Liver (tissue), 9 donors: ENCODE measurements around the gene RRP1. TPM values are rescaled to one million over a fixed set of nuclear protein-coding genes. Genes with fewer than 3 reads are reported as not detected.

Experiments
- DNase-seq: peaks from one replicate; pipeline ENCODE4 v3.0.0-alpha.2; 2017; ENCODE audit warnings: low spot score
- H3K27ac ChIP-seq, 2 donors: one replicate each; pipeline ENCODE4 v1.7.0; 2013; ENCODE audit warnings: inconsistent platforms in 2 of 2, low read length in 2 of 2, control low read depth in 1 of 2, low read depth in 1 of 2, mild to moderate bottlenecking in 1 of 2
- H3K27me3 ChIP-seq, 4 donors: one replicate each; pipeline versions ENCODE4 v1.6.1 to v1.7.0; 2013; ENCODE audit warnings: low read length in 3 of 4, inconsistent platforms in 1 of 4, mild to moderate bottlenecking in 1 of 4, moderate library complexity in 1 of 4; ENCODE audit not compliant: control insufficient read depth in 4 of 4, insufficient read depth in 4 of 4
- H3K36me3 ChIP-seq, 4 donors: one replicate each; pipeline versions ENCODE4 v1.6.1 to v1.7.0; 2013; ENCODE audit warnings: low read length in 3 of 4, mild to moderate bottlenecking in 3 of 4, low read depth in 1 of 4, moderate library complexity in 1 of 4; ENCODE audit not compliant: control insufficient read depth in 4 of 4, insufficient read depth in 3 of 4
- H3K4me1 ChIP-seq, 4 donors: one replicate each; pipeline versions ENCODE4 v1.6.1 to v1.7.0; 2013; ENCODE audit warnings: low read length in 3 of 4, mild to moderate bottlenecking in 3 of 4, moderate library complexity in 1 of 4; ENCODE audit not compliant: control insufficient read depth in 4 of 4, insufficient read depth in 4 of 4
- H3K4me3 ChIP-seq, 3 donors: one replicate each; pipeline versions ENCODE4 v1.6.1 to v1.7.0; 2013; ENCODE audit warnings: low read length in 3 of 3, control low read depth in 1 of 3, low read depth in 1 of 3, mild to moderate bottlenecking in 1 of 3
- H3K9ac ChIP-seq, 2 donors: one replicate each; pipeline ENCODE4 v1.7.0; 2013; ENCODE audit warnings: low read length in 2 of 2, mild to moderate bottlenecking in 2 of 2, moderate library complexity in 2 of 2, control low read depth in 1 of 2, low read depth in 1 of 2
- H3K9me3 ChIP-seq, 4 donors: one replicate each; pipeline versions ENCODE4 v1.6.1 to v1.7.0; 2013; ENCODE audit warnings: low read length in 3 of 4; ENCODE audit not compliant: control insufficient read depth in 4 of 4
- EGR1 ChIP-seq, 2 donors: IDR thresholded peaks; 2 replicates each; pipeline ENCODE4 v1.6.1; 2016 to 2018; ENCODE audit warnings: antibody characterized with exemption in 2 of 2, low read depth in 2 of 2
- FOXA1 ChIP-seq: IDR thresholded peaks from 2 replicates; pipeline ENCODE4 v1.6.1; 2016; ENCODE audit warnings: antibody characterized with exemption
- FOXA2 ChIP-seq: IDR thresholded peaks from 2 replicates; pipeline ENCODE4 v1.6.1; 2016; ENCODE audit warnings: antibody characterized with exemption
- GABPA ChIP-seq, 2 donors: IDR thresholded peaks in 1 of 2; conservative IDR thresholded peaks in 1 of 2; 2 replicates each; pipeline ENCODE4 v1.6.1; 2016; ENCODE audit warnings: antibody characterized with exemption in 2 of 2, mild to moderate bottlenecking in 1 of 2, moderate library complexity in 1 of 2
- HNF4A ChIP-seq, 2 donors: conservative IDR thresholded peaks; 2 replicates each; pipeline ENCODE4 v1.6.1; 2016; ENCODE audit warnings: antibody characterized with exemption in 2 of 2, mild to moderate bottlenecking in 2 of 2
- HNF4G ChIP-seq: IDR thresholded peaks from 2 replicates; pipeline ENCODE4 v1.6.1; 2016; ENCODE audit warnings: antibody characterized with exemption
- JUND ChIP-seq, 2 donors: IDR thresholded peaks; 2 replicates each; pipeline ENCODE4 v1.6.1; 2016; ENCODE audit warnings: antibody characterized with exemption in 2 of 2
- MAX ChIP-seq: IDR thresholded peaks from 2 replicates; pipeline ENCODE4 v1.6.1; 2016; ENCODE audit warnings: antibody characterized with exemption
- NR2F2 ChIP-seq: IDR thresholded peaks from 2 replicates; pipeline ENCODE4 v1.6.1; 2016; ENCODE audit warnings: antibody characterized with exemption
- RAD21 ChIP-seq, 2 donors: IDR thresholded peaks; 2 replicates each; pipeline ENCODE4 v1.6.1; 2016; ENCODE audit warnings: antibody characterized with exemption in 2 of 2, mild to moderate bottlenecking in 2 of 2
- REST ChIP-seq: IDR thresholded peaks from 2 replicates; pipeline ENCODE4 v1.6.1; 2016; ENCODE audit warnings: antibody characterized with exemption, mild to moderate bottlenecking
- RXRA ChIP-seq, 2 donors: IDR thresholded peaks; 2 replicates each; pipeline ENCODE4 v1.6.1; 2017 to 2018; ENCODE audit warnings: antibody characterized with exemption in 2 of 2, mild to moderate bottlenecking in 1 of 2
- SP1 ChIP-seq: IDR thresholded peaks from 2 replicates; pipeline ENCODE4 v1.6.1; 2018; ENCODE audit warnings: antibody characterized with exemption, mild to moderate bottlenecking
- TAF1 ChIP-seq: conservative IDR thresholded peaks from 2 replicates; pipeline ENCODE4 v1.6.1; 2016; ENCODE audit warnings: antibody characterized with exemption, mild to moderate bottlenecking
- YY1 ChIP-seq: IDR thresholded peaks from 2 replicates; pipeline ENCODE4 v1.6.1; 2016; ENCODE audit warnings: antibody characterized with exemption, mild to moderate bottlenecking
- ZBTB33 ChIP-seq: IDR thresholded peaks from 2 replicates; pipeline ENCODE4 v1.6.1; 2016; ENCODE audit warnings: antibody characterized with exemption
- WGBS: extraction: QIAGEN DNeasy Blood & Tissue Kit; methylation state at CpG from one replicate; pipeline ENCODE4 v1.1.7; 2013; 5-methylcytosine and 5-hydroxymethylcytosine counted together
- polyA plus RNA-seq, 2 donors: library from polyadenylated mRNA; stranded (reverse) in 1 of 2; unstranded in 1 of 2; fragments of 200-250 nt in 1 of 2; fragments of >200 nt in 1 of 2; fragmentation: Nextera tagmentation in 1 of 2; extraction: Ambion mirVana in 1 of 2; gene quantifications; one replicate each; pipeline versions ENCODE4 v1.2.1 to v1.2.3, GENCODE V29; 2013 to 2015
- total RNA-seq, 2 donors: library from RNA; depleted of rRNA; stranded (reverse); fragments of >200 nt; gene quantifications; one replicate each; pipeline ENCODE4 v1.2.3, GENCODE V29; 2014
- TF ChIP-seq, protein P1 (sequence below): IDR thresholded peaks from 2 replicates; pipeline ENCODE4 v1.6.1; 2016; ENCODE audit warnings: antibody characterized with exemption
- TF ChIP-seq, protein P2 (sequence below): fragments of 150-350 bp; IDR thresholded peaks from 2 replicates; pipeline ENCODE4 v1.5.1; 2017; ENCODE audit warnings: improper control_type of control experiment, low read depth, low read length; ENCODE audit not compliant: missing input control
- donor health status: healthy.
- donor health status: healthy.
- donor health status: healthy.
- donor health status: healthy.
- donor health status: healthy.

The RRP1 gene
- total and polyA plus RNA-seq, 4 donors = 5.4 to 15.0 (median 7.7) TPM

GRCh38 chr21:43758811-43759210 lies 30.6 kb upstream of the RRP1 start:
- Histone ChIP-seq H3K36me3 (peaks cover 10 to 54% (median 13%) of the 10 kb centered on the region in 4 donors), H3K4me3 (no peak overlapping the region), H3K9ac (no peak overlapping the region), H3K4me1 (peaks cover 5 to 13% (median 9%) of the 10 kb centered on the region in 4 donors), H3K27ac (peak overlapping the region in 1 of 2 donors; percentile 53), H3K27me3 (no peaks in the 10 kb centered on the region), H3K9me3 (no peaks in the 10 kb centered on the region)
- 67% methylated on average over 10 of the region's 10 CpGs for WGBS
- TF ChIP-seq YY1 (no peak), RXRA (IDR thresholded peaks at IDR 0.05) (no peak), FOXA1 (no peak), MAX (no peak), SP1 (no peak), REST (no peak), HNF4G (no peak), TAF1 (no peak), ZBTB33 (no peak), HNF4A (conservative IDR thresholded peaks at IDR 0.05) (no peak), GABPA (IDR thresholded peaks at IDR 0.05 in 1 of 2, conservative IDR thresholded peaks at IDR 0.05 in 1 of 2) (no peak), FOXA2 (no peak), RAD21 (IDR thresholded peaks at IDR 0.05) (no peak), JUND (IDR thresholded peaks at IDR 0.05) (no peak), EGR1 (IDR thresholded peaks at IDR 0.05; ENCODE audit: low read depth in 2 of 2) (no peak), NR2F2 (no peak)
- TF ChIP-seq, protein P1, sequence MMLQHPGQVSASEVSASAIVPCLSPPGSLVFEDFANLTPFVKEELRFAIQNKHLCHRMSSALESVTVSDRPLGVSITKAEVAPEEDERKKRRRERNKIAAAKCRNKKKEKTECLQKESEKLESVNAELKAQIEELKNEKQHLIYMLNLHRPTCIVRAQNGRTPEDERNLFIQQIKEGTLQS = no peak
- TF ChIP-seq, protein P2, sequence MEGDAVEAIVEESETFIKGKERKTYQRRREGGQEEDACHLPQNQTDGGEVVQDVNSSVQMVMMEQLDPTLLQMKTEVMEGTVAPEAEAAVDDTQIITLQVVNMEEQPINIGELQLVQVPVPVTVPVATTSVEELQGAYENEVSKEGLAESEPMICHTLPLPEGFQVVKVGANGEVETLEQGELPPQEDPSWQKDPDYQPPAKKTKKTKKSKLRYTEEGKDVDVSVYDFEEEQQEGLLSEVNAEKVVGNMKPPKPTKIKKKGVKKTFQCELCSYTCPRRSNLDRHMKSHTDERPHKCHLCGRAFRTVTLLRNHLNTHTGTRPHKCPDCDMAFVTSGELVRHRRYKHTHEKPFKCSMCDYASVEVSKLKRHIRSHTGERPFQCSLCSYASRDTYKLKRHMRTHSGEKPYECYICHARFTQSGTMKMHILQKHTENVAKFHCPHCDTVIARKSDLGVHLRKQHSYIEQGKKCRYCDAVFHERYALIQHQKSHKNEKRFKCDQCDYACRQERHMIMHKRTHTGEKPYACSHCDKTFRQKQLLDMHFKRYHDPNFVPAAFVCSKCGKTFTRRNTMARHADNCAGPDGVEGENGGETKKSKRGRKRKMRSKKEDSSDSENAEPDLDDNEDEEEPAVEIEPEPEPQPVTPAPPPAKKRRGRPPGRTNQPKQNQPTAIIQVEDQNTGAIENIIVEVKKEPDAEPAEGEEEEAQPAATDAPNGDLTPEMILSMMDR = no peak
- no peak for DNase-seq
